ENCODE data around the gene IDUA.
"Not testable (repeated sequence)": the region's sequence is repeated elsewhere in the genome, so short reads cannot be mapped to it uniquely, and the experiment has no call there.

The IDUA gene

DNA sequence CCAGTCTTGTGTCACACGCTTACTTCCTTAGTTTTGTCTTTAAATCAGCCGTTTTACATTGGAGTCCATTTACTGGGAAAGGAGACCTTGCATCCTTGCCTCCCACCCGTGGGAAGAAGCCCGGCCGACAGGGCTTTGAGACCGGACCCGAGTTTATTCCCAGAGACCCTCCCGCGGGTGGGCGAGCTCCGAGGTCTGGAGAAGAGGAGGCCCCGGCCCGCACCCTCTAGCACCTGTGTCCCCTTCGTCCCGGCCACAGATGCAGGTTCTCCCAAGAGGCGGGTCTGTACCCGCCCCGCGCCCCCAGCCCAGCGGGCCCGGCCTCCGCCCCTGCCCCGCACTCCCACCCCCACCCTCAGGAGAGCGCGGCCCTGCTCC, 10.1 kb downstream of the IDUA start:
- Histone ChIP-seq H3K27me3 (peaks cover 69 to 75% (median 70%) of the 10 kb centered on the region in 11 experiments), H3K36me3 (peaks cover 0 to 2% (median 0%) of the 10 kb centered on the region in 11 experiments; a peak in 3 of 22 replicates), H3K4me3 (peak overlapping the region in 2 of 10 experiments; percentile 37 to 47; a peak in 3 of 20 replicates), H3K9me3 (replicated peaks in 1 of 11) (peaks cover 0 to 6% (median 0%) of the 10 kb centered on the region in 11 experiments; a peak in 4 of 22 replicates), H4K20me1 (peaks cover 19 to 96% (median 77%) of the 10 kb centered on the region in 11 experiments; a peak in 21 of 22 replicates), H3K4me2 (peak overlapping the region in 4 of 11 experiments; percentile 14 to 94 (median 86); a peak in 6 of 22 replicates), H3K4me1 (peaks cover 12 to 38% (median 26%) of the 10 kb centered on the region in 10 experiments; a peak in 18 of 20 replicates), H3K27ac (no peak overlapping the region), H3K9ac (no peak overlapping the region)
- no peak for TF ChIP-seq Cebpa-rat (IDR thresholded peaks at IDR 0.05)

DNA sequence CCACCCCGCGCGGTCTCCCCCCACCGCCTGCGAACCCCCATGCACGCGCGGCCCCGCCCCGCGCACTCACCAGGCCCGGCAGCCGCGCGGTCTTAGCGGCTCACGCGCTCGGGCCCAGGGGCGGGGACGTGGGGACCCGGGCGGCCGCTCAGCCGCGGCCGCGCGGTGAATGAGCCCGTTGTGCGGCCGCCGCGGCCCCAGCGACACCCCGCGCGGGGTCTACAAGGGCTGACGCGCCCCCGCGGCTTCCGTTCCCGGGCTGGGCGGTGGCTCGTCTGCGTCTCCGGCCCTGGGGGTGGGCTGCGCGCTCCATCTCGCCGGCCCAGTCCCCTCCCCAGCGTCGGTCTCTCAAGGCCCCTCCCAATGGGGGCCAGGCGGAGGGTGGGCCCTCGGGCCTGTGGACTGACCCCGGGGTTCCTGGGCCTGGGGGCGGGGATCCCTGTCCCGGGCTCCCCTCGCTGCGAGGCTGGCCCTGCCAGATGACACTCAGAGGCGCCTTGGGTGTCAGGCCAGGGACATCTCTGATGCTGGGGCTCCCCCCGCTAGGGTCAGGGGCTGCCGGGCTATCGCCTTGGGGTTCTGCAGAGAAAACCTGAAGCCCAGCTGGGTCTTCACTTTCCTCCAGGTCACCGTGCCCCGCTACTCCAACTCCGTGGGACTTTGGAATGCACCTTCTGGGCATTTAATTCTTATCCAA, 10.7 kb downstream of the IDUA start:
- peak overlapping the region; percentile 28 to 59 (median 44); a peak in 13 of 20 replicates for H3K4me3 ChIP-seq
- no peak for TF ChIP-seq Cebpa-rat (IDR thresholded peaks at IDR 0.05)
- peak overlapping the region; percentile 55 to 94 (median 76) for H3K4me2 ChIP-seq
- no peaks in the 10 kb centered on the region for H3K36me3 ChIP-seq
- H3K27me3 ChIP-seq = peaks cover 74 to 81% (median 75%) of the 10 kb centered on the region in 11 experiments
- no peak overlapping the region for H3K27ac ChIP-seq
- H4K20me1 ChIP-seq = peaks cover 19 to 96% (median 77%) of the 10 kb centered on the region in 11 experiments; a peak in 21 of 22 replicates
- peaks cover 12 to 39% (median 25%) of the 10 kb centered on the region in 10 experiments; a peak in 18 of 20 replicates for H3K4me1 ChIP-seq
- H3K9ac ChIP-seq = peak overlapping the region in 8 of 11 experiments; percentile 10 to 66 (median 42); a peak in 7 of 22 replicates
- peaks cover 0 to 11% (median 0%) of the 10 kb centered on the region in 11 experiments; a peak in 5 of 22 replicates for H3K9me3 ChIP-seq (replicated peaks in 1 of 11)

- Histone ChIP-seq H3K4me1 (peaks cover 12 to 37% (median 24%) of the 10 kb centered on the region in 10 experiments; a peak in 18 of 20 replicates), H3K27me3 (peaks cover 80 to 87% (median 81%) of the 10 kb centered on the region in 11 experiments), H3K9ac (no peak overlapping the region), H3K4me3 (peak overlapping the region in 3 of 10 experiments; percentile 28 to 49 (median 47); a peak in 2 of 20 replicates), H3K27ac (no peak overlapping the region), H3K4me2 (peak overlapping the region in 5 of 11 experiments; percentile 63 to 92 (median 75); a peak in 7 of 22 replicates), H3K9me3 (replicated peaks in 1 of 11) (peaks cover 0 to 11% (median 0%) of the 10 kb centered on the region in 11 experiments; a peak in 5 of 22 replicates), H4K20me1 (peaks cover 19 to 91% (median 75%) of the 10 kb centered on the region in 11 experiments; a peak in 21 of 22 replicates), H3K36me3 (no peaks in the 10 kb centered on the region)
- no peak for TF ChIP-seq Cebpa-rat (IDR thresholded peaks at IDR 0.05)
Observed at GRCh38 chr4:998096-998691, 11.3 kb downstream of the IDUA start.

DNA sequence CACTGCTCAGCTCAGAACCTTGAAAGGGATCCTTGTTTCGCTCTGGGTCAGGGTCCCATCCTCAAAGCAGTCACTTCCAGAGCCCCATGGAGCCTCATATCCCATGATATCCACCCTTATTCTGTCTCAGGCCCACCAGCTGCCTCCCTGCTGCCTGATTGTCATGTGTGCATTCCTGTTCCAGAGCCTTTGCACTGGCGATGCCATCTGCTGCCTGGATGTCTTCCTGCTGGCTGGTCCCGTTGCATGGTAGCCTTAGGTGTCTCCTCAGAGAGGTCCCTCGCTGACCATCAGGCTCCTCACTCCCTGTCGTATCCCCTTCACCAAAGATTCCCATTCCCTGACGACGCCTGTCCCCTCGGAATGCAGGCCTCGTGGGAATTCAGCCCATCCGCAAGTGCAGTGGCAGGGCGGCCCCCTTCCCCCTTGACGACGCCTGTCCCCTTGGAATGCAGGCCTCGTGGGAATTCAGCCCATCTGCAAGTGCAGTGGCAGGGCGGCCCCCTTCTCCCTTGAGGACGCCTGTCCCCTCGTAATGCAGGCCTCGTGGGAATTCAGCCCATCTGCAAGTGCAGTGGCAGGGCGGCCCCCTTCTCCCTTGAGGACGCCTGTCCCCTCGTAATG, 12.5 kb downstream of the IDUA start:
- Histone ChIP-seq H4K20me1 (peaks cover 19 to 92% (median 65%) of the 10 kb centered on the region in 11 experiments; a peak in 21 of 22 replicates), H3K4me1 (peaks cover 12 to 37% (median 24%) of the 10 kb centered on the region in 10 experiments; a peak in 18 of 20 replicates), H3K27me3 (peaks cover 91 to 99% (median 93%) of the 10 kb centered on the region in 11 experiments), H3K4me2 (peak overlapping the region in 9 of 11 experiments; percentile 26 to 72 (median 55); a peak in 15 of 22 replicates), H3K9me3 (replicated peaks in 1 of 11) (peaks cover 0 to 11% (median 0%) of the 10 kb centered on the region in 11 experiments; a peak in 5 of 22 replicates)
- not testable (repeated sequence) for H3K4me3 ChIP-seq, H3K27ac ChIP-seq, H3K36me3 ChIP-seq, H3K9ac ChIP-seq

DNA sequence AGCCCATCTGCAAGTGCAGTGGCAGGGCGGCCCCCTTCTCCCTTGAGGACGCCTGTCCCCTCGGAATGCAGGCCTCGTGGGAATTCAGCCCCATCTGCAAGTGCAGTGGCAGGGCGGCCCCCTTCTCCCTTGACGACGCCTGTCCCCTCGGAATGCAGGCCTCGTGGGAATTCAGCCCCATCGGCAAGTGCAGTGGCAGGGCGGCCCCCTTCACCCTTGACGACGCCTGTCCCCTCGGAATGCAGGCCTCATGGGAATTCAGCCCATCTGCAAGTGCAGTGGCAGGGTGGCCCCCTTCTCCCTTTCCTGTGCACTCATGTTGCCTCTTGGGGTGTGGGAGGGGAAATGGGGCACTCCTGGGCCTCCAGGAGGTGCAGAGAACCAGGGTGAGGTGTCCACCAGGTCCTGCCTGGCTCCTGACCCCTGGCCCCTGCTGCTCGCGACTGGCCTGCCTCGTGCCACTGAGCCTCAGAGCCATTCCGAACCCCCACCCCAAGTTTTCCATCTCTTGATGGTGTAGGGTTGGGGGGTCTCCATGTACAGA, 13.1 kb downstream of the IDUA start:
- peaks cover 12 to 42% (median 26%) of the 10 kb centered on the region in 10 experiments; a peak in 18 of 20 replicates for H3K4me1 ChIP-seq
- no peak overlapping the region for H3K9ac ChIP-seq
- H3K9me3 ChIP-seq (replicated peaks in 1 of 11) = peaks cover 0 to 11% (median 0%) of the 10 kb centered on the region in 11 experiments; a peak in 5 of 22 replicates
- H3K27me3 ChIP-seq = peaks cover 97 to 100% (median 99%) of the 10 kb centered on the region in 11 experiments
- no peak overlapping the region for H3K27ac ChIP-seq
- H3K4me2 ChIP-seq = peak overlapping the region in 8 of 11 experiments; percentile 36 to 72 (median 56); a peak in 16 of 22 replicates
- no peaks in the 10 kb centered on the region for H3K36me3 ChIP-seq
- H3K4me3 ChIP-seq = no peak overlapping the region; a peak in 2 of 20 replicates
- H4K20me1 ChIP-seq = peaks cover 19 to 92% (median 63%) of the 10 kb centered on the region in 11 experiments; a peak in 21 of 22 replicates
- no peak for TF ChIP-seq Cebpa-rat (IDR thresholded peaks at IDR 0.05)

GRCh38 chr4:1000686-1001260, 13.9 kb downstream of the IDUA start:
- no peak for TF ChIP-seq Cebpa-rat (IDR thresholded peaks at IDR 0.05)
- H3K4me2 ChIP-seq = peak overlapping the region in 3 of 11 experiments; percentile 55 to 70 (median 59); a peak in 5 of 22 replicates
- H3K36me3 ChIP-seq = no peaks in the 10 kb centered on the region
- peaks cover 12 to 47% (median 27%) of the 10 kb centered on the region in 10 experiments; a peak in 18 of 20 replicates for H3K4me1 ChIP-seq
- H3K27ac ChIP-seq = no peak overlapping the region
- H3K9me3 ChIP-seq (replicated peaks in 1 of 11) = peaks cover 0 to 11% (median 0%) of the 10 kb centered on the region in 11 experiments; a peak in 5 of 22 replicates
- H3K4me3 ChIP-seq = no peak overlapping the region
- H4K20me1 ChIP-seq = peaks cover 17 to 88% (median 56%) of the 10 kb centered on the region in 11 experiments; a peak in 21 of 22 replicates
- H3K27me3 ChIP-seq = peaks cover 97 to 100% (median 100%) of the 10 kb centered on the region in 11 experiments
- H3K9ac ChIP-seq = no peak overlapping the region

DNA sequence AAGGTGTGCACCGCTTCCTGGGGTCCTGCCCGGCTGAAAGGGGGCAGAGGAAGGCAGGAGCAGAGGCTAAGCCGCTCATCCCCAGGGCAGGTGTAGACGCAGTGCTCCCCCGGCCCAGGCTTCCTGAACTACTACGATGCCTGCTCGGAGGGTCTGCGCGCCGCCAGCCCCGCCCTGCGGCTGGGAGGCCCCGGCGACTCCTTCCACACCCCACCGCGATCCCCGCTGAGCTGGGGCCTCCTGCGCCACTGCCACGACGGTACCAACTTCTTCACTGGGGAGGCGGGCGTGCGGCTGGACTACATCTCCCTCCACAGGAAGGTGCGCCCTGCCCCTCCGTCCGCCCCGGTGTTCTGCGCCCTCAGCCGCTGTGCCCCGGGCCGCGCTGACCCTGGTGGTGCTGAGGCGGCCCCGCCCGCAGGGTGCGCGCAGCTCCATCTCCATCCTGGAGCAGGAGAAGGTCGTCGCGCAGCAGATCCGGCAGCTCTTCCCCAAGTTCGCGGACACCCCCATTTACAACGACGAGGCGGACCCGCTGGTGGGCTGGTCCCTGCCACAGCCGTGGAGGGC, 14.8 kb downstream of the IDUA start:
- peaks cover 12 to 47% (median 27%) of the 10 kb centered on the region in 10 experiments; a peak in 18 of 20 replicates for H3K4me1 ChIP-seq
- H4K20me1 ChIP-seq = peaks cover 8 to 79% (median 47%) of the 10 kb centered on the region in 11 experiments; a peak in 20 of 22 replicates
- no peaks in the 10 kb centered on the region for H3K36me3 ChIP-seq
- no peak overlapping the region for H3K27ac ChIP-seq
- H3K9me3 ChIP-seq (replicated peaks in 1 of 11) = peaks cover 0 to 13% (median 0%) of the 10 kb centered on the region in 11 experiments; a peak in 7 of 22 replicates
- no peak overlapping the region for H3K4me2 ChIP-seq
- H3K9ac ChIP-seq = no peak overlapping the region
- no peak for TF ChIP-seq Cebpa-rat (IDR thresholded peaks at IDR 0.05)
- no peak overlapping the region for H3K4me3 ChIP-seq
- H3K27me3 ChIP-seq = peaks cover 94 to 100% (median 100%) of the 10 kb centered on the region in 11 experiments

All from BLaER1 treated with 17β-estradiol and CSF1 and Interleukin-3, amounts not matched to agents 10 nM and 100 nM (cell line).